ENCODE measurements around the gene RSRC1. TPM values are rescaled to one million over a fixed set of nuclear protein-coding genes. Genes with fewer than 3 reads are reported as not detected.

The RSRC1 gene
- total RNA-seq, 1 donor from 2014 or later = 36.9 TPM

DNA sequence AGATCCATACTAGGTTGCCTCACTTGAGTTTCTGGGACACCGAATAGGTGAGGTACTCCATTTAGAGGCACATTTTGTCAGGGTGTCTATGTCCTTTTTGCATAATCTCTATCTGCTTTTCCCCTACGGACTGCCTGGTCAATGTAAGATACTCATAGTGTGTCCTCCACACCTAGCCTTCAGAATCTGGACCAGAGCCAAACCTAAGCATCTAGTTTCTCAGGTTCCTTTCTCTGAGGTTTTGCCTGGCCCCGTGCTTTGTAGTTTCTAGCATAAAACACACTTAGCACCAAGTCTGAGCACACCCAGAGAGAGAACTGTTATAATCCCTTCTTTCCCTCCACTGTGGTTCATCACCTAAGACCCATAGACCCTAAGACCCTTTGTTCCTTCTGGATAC lies 355.2 kb downstream of the RSRC1 start:
- Mint-ChIP-seq H3K27ac (ENCODE audit: unreplicated experiment) (no peak overlapping the region), H3K36me3 (ENCODE audit: low read depth) (no peaks in the 10 kb centered on the region), H3K27me3 (ENCODE audit: low read depth) (no peaks in the 10 kb centered on the region), H3K4me3 (no peak overlapping the region), H3K9me3 (no peaks in the 10 kb centered on the region), H3K4me1 (no peaks in the 10 kb centered on the region)
- TF ChIP-seq, protein P1, sequence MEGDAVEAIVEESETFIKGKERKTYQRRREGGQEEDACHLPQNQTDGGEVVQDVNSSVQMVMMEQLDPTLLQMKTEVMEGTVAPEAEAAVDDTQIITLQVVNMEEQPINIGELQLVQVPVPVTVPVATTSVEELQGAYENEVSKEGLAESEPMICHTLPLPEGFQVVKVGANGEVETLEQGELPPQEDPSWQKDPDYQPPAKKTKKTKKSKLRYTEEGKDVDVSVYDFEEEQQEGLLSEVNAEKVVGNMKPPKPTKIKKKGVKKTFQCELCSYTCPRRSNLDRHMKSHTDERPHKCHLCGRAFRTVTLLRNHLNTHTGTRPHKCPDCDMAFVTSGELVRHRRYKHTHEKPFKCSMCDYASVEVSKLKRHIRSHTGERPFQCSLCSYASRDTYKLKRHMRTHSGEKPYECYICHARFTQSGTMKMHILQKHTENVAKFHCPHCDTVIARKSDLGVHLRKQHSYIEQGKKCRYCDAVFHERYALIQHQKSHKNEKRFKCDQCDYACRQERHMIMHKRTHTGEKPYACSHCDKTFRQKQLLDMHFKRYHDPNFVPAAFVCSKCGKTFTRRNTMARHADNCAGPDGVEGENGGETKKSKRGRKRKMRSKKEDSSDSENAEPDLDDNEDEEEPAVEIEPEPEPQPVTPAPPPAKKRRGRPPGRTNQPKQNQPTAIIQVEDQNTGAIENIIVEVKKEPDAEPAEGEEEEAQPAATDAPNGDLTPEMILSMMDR (conservative IDR thresholded peaks at IDR 0.05) = no peak
- DNase-seq (ENCODE audit: low read depth, low spot score) = no peak

DNA sequence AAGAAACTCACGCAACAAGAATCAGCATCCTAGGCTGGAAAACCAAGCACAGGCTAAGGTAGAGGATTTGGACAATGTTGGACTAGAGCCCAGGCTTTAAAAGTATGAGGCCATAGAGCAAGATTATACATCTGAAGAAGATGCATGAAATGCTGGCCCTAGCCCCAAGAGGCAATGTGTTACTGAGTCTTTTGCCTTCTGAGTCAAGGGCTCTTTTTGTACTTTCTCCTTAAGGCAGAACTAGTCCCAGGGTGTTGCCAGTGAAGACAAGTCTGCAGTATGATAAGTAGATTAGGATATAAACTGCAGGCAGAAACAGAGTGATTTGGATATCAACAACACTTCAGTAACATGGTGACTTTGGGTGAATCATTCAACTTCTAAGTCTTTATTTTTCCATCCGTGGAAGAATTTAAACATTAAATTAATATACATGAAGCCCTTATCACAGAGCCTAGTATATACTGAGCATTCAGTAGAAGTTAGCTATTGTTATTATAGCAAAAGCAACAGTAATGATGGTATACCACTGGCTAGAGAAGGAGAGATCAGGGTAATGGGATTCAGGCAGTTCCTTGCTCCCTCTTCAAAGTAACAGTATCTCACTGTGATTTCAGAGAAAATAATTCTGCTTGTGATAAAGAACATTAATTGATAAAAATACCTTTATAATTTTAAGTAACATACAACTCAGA lies 361.2 kb downstream of the RSRC1 start:
- Mint-ChIP-seq H3K4me1 (no peaks in the 10 kb centered on the region), H3K27me3 (ENCODE audit: low read depth) (no peaks in the 10 kb centered on the region), H3K4me3 (no peak overlapping the region), H3K9me3 (no peaks in the 10 kb centered on the region), H3K36me3 (ENCODE audit: low read depth) (no peaks in the 10 kb centered on the region), H3K27ac (ENCODE audit: unreplicated experiment) (no peak overlapping the region)
- DNase-seq (ENCODE audit: low read depth, low spot score) = no peak
- TF ChIP-seq, protein P1 (conservative IDR thresholded peaks at IDR 0.05) = no peak

DNA sequence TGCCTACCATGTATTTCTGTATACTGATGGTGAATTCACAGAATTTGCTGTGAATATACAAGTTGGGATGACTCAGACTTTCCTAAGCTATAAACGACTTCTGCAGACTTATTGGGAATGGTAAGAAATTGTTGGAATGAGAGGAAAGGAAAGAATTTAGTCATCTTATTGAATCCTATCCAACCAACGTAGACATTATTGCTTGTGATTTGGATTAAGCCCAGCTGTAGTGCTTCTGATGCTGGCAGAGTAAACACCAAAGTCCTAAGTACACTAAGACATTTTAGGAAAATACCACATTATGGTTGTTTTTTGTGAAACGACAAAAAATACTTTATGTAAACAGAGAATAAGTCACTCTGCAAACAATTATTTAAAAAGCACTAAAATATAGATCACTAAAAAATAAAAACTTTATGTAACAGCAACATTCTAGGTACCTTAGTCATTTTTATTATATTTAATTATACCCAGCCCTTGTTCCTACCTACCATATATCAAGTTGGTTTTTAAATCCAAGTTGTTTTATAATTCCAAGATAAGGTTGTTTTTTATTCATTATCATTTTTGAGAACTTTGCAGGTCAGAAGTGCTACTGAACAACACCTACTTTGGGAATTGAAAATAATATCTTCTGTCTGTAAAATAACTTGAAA lies 361.9 kb downstream of the RSRC1 start:
- Mint-ChIP-seq H3K4me1 (no peaks in the 10 kb centered on the region), H3K27me3 (ENCODE audit: low read depth) (no peaks in the 10 kb centered on the region), H3K4me3 (no peak overlapping the region), H3K36me3 (ENCODE audit: low read depth) (no peaks in the 10 kb centered on the region), H3K9me3 (no peaks in the 10 kb centered on the region), H3K27ac (ENCODE audit: unreplicated experiment) (no peak overlapping the region)
- TF ChIP-seq, protein P1 (conservative IDR thresholded peaks at IDR 0.05) = no peak
- DNase-seq (ENCODE audit: low read depth, low spot score) = no peak

DNA sequence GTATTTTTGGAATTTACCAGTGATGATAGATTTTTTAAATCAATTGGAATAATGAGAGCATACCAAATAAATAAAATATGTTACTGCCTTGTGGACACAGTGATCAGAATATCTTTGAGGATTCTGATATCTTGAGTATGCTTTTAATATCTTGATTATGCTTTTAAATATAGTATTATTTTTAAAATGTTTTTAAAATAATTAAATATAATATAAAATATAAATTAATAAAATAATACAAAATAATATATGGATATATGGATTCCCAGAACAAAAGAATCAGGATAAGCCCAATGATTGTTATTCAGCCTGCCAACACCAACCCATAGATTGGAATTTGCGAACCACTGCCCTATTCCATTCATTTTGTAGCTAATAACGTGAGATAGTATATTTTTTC lies 369.2 kb downstream of the RSRC1 start:
- Mint-ChIP-seq H3K4me1 (peaks cover 3% of the 10 kb centered on the region), H3K4me3 (no peak overlapping the region), H3K9me3 (no peaks in the 10 kb centered on the region), H3K27me3 (ENCODE audit: low read depth) (no peaks in the 10 kb centered on the region), H3K36me3 (ENCODE audit: low read depth) (no peaks in the 10 kb centered on the region), H3K27ac (ENCODE audit: unreplicated experiment) (no peak overlapping the region)
- no peak for DNase-seq (ENCODE audit: low read depth, low spot score)
- TF ChIP-seq, protein P1 (conservative IDR thresholded peaks at IDR 0.05) = no peak

DNA sequence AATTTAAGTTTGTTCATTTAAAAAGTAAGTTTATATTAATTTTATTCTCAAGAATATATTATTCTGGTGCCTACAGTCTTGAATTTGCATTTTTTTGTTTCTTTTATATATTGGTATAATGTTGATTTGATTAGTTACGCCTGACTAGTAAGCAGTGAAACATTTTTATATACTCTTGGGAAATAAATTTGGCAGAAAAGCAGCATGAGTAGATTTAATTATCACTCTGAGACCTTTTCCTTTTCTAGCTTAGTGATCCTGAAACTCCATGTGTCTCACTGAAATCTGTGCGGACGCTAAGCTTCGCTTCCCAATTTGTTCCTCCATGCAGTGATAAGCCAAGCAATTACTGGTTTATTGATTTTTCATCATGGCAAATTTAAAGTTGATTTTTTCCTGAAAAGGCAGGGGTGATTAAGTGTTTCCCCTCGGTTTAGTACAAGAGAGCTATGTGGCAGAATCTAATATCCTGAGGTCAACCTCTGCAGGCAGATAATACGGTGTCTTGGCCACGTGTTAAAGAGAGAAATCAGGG lies 373.9 kb downstream of the RSRC1 start:
- DNase-seq (ENCODE audit: low read depth, low spot score) = no peak
- Mint-ChIP-seq H3K36me3 (ENCODE audit: low read depth) (no peaks in the 10 kb centered on the region), H3K27me3 (ENCODE audit: low read depth) (no peaks in the 10 kb centered on the region), H3K27ac (ENCODE audit: unreplicated experiment) (no peak overlapping the region), H3K4me1 (peaks cover 4% of the 10 kb centered on the region), H3K4me3 (no peak overlapping the region), H3K9me3 (no peaks in the 10 kb centered on the region)
- TF ChIP-seq, protein P1 (conservative IDR thresholded peaks at IDR 0.05) = no peak

Data from neural crest cell (in vitro differentiated cells).